Stimulated activated CD8-positive, alpha-beta memory T cell treated with anti-CD3 and anti-CD28 coated beads, Interleukin-2, amount 100 ng/mL, for 48 hours (primary cell): Measurements from ENCODE around the gene NCBP3.
"Not testable (repeated sequence)": the region's sequence is repeated elsewhere in the genome, so short reads cannot be mapped to it uniquely, and the experiment has no call there.

ENCODE experiments used
- DNase-seq, 2 donors: peaks; one replicate each; pipeline ENCODE4 v3.0.0-alpha.2; 2020; ENCODE audit warnings: low read depth in 2 of 2

The NCBP3 gene

DNA sequence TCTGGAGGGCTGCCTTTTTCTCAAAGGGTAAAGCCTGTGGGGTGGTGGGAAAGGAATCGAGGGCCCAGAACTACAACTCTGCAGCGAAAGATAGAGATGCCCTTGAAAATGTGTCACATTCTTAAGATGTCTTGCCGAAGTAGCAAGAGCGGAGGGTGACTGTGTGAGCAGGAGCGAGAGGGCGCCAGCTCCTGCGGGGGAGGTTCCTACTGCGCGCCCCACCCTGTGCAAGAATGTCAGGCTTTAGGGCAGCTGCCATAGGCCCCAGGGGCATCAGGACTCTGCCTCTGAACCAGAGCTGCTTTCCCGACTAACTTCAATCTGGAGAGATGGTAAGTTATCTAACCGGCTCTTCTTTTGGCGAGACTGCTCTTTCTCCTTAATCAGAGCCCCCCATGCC lies 33.3 kb downstream of the NCBP3 start:
- no peak for DNase-seq

DNA sequence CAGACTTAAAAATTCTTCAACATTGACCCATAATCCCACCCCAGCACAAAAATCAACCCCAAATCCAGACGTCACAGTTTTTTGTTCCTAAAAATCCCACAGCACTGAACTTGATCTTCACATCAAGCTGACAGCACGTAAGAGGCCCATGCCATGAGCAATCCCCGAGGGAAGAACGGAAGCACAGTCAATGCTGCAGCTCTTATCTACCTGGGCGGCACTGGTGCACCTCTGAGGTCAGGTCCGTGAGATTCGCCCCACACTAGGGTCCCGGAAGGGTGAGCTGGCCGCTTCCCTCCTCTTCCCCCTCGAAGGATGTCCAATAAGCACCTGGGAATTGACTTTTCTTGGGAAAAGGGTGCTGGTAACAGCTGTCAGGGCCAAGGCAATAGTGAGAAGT lies 33.8 kb downstream of the NCBP3 start:
- no peak for DNase-seq

DNA sequence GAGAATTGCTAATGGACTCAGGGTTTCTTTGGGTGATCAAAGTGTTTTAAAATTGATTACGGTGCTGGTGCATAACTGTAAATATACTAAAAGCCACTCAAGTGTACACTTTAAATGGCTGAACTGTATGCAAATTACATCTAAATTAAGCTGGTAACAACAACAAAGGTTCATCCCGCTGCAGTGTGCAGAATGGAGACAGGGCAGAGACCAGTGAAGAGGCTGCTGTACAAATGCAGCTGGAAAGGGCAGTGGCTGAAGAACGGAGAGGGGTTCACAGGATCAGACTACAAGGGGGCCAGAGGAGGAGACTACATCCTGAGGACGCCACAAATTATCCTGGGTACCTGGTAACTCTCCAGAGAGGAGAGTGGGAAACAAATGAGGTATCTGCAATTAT lies 36.0 kb downstream of the NCBP3 start:
- no peak for DNase-seq

DNA sequence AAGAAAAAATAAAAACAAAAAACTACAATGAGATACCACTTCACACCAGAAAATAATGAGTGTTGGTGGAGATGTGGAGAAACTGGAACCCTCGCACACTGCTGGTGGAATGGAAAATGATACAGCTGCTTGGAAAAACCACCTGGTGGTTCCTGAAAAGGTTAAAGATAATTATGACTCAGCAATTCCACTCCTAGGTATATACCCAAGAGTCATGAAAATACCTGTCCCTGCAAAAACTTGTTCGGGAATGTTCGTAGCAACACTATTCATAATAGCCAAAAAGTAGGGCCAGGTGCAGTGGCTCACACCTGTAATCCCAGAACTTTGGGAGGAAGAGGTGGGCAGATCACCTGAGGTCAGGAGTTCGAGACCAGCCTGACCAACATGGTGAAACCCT lies 36.9 kb downstream of the NCBP3 start:
- no peak for DNase-seq

DNA sequence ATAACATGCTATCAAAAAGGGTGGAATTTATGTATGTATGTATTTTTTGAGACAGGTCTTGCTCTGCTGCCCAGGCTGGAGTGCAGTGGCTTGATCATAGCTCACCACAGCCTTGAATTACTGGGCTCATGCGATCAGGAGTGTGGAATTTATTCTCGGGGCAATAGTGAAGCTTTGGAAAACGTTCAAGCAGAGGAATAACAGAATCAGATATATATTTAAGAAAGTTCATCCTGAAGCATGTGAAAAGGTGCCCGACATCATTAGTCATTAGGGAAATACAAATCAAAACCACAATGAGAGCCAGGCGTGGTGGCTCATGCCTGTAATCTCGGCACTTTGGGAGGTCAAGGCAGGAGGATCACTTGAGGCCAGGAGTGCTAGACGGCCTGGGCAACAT lies 37.3 kb downstream of the NCBP3 start:
- no peak for DNase-seq

DNA sequence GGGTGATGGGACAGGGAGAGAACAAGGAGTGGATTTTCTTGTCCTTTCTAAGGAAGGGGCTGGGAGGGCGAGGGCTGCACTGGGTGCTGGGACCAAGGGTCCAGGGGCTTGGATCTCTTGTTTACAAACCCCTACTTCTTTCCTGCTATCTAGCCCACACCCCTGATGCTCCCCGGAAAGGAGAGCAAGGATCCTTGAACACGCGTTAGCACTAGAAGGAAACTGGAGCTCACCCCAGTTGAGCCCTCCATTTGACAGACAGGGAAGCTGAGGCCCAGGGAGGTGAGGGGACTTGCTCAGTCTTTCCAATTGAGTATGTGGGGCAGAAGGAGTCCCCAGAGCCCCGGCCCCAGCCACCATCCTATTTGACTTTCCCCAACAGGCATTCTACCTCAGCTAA lies 40.5 kb downstream of the NCBP3 start:
- DNase-seq, result no peak

DNA sequence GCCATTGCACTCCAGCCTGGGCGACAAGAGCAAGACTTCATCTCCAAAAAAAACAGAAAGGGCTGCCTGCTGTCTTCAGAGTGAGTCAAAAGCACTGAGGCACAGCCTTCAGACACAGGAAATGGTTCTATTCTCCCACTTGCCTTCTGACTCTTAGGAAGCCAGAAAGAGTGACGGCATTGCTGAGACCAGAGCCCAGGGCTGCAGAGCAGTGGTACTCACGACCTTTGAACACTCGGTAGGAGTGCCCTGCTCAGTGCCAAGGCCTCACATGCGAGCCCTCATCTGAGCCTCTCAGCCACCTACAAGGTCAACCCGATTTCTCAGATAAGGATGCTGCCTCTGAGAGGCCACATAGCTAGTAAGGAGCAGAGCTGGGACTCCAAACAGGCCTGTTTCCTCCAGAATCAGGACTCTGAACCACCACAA lies 41.5 kb downstream of the NCBP3 start:
- DNase-seq, result no peak

DNA sequence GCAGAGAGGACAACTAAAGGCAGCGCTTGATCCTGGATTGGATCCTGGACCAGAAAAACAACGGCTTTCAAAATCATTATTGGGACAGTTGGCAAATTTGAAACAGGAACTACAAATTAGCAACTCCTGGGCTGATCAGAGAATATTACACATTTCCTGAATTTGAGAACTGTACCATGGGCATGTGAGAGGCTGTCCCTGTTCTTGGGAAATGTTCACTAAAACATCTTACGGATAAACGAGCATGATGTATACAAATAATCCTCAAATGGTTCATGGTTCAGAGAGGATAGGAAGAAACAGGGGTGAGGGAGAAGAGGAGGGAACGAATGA lies 42.8 kb downstream of the NCBP3 start:
- no peak for DNase-seq

DNA sequence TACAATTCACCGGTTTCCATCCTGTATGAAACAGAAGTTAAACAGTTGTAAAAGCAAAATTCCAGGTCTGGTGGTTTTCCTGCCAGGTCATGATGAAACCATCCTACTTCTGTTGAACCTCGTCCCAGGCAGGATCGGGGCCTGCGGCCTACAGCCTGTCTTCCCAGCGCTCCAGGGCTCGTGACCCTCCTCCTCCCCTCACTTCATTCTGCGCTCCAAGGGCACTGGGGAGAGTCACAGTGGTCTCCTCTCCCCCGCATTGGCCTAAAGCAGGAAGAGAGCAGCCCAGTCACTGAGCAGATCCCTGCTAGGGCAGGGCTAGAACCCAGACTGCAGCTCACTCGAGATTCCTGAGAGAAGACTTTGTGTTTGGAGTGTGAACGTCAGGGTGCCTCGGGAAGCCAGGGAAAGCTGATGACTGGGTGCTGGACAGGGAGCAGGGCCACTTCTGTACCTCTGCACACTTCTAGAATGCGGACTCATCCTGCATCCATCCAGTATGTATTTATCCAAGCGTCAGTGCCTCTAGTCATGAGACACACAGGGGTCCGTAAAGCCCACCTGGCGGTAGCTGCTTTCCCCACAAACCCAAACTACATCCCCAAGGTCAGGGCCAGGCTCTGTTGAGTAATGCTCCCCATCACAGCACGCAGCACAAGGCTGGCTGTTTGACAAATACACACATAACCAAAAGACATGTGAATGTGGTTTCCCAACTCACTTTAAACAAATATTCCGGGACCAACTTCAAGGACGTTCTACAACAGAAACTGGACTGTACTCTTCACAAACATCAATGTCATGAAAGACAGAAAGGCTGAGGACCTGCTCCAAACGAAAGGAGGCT lies 43.4 kb downstream of the NCBP3 start:
- no peak for DNase-seq

DNA sequence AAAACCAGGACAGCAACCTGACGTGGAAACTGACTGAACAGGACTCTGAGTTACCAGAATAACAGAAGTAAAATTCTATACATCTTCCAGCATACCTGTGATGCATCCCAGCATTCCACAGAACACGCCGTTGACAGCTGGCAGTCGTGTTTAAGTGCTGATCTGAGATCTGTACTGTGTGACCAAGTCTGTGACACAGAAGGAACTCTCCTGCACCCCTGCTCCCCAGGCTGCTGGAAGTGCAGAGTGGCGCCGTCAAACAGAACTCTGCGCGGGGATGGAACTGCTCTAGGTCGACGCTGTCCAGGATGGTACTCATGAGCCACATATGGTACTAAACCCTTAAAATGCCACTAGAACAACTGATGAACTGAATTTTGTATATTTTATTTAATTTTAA lies 44.3 kb downstream of the NCBP3 start:
- no peak for DNase-seq

DNA sequence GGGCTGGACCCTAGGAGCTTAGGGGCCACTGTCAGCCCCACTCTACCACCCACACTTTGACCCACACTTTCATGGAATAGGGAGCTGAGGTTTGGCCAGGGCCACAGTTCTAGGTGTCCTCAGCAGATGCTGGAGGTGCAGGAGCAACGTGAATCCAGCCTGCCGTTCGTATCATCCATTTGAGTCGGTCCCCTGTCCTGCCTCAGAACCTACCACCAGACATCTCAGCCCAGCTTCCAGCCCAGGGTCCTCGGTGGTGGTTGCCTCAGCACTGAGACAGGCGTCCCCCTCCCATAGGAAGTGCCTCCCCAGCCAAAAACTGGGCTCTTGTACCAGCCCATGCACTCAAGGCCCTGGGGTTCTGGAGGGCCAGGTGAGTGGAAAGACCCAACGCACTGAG lies 44.7 kb downstream of the NCBP3 start:
- DNase-seq, result no peak

DNA sequence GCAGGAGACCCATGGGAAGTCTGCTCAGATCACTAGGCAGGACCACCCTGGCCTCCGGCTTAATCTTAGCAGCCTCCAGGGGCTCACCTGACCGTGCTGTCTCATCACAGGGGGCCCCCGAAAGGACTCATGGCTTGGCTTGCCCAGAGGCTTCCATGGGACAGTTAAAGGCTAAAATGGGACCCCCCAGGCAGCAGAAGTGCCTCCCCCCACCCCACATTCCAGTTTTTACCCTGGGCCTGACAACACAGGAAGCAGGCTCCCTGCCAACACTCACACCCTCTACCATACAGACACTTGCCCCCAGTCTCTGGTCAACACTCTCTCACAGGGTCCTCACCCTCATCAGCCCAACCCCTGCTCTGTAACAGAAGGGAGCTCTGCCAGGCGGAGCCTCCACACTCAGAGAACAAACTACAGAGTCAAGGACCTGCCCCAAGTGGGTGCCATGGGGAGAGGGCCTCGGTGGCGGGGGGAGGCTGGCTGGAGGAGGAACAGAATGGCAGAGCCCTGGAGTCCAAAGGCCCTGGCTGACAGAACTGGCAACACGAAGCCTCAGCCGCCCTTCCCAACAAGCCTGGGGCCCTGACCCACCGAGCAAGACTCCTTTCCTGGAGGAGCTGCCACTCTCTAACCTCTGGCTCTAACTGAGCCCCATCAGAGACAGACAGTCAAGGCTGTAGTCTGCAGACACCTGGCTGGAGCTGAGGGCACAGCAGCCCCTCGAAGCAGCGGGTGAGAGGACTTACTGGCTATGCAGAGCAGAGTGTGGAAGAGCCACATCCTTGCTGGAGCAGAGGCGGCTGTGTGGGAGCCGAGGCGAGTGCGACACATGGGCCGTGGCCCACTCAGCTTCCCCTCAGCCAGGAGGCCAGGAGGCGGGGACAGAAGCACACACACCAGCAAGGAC lies 45.4 kb downstream of the NCBP3 start, which contains the start of gene ITGAE:
Gene ITGAE, minus strand, starts transcription at position 827 of the 910 bp plus-strand sequence. Its CDS starts 44 bp downstream, at position 783.
- peak in 1 of 2 donors; percentile 24 for DNase-seq

DNA sequence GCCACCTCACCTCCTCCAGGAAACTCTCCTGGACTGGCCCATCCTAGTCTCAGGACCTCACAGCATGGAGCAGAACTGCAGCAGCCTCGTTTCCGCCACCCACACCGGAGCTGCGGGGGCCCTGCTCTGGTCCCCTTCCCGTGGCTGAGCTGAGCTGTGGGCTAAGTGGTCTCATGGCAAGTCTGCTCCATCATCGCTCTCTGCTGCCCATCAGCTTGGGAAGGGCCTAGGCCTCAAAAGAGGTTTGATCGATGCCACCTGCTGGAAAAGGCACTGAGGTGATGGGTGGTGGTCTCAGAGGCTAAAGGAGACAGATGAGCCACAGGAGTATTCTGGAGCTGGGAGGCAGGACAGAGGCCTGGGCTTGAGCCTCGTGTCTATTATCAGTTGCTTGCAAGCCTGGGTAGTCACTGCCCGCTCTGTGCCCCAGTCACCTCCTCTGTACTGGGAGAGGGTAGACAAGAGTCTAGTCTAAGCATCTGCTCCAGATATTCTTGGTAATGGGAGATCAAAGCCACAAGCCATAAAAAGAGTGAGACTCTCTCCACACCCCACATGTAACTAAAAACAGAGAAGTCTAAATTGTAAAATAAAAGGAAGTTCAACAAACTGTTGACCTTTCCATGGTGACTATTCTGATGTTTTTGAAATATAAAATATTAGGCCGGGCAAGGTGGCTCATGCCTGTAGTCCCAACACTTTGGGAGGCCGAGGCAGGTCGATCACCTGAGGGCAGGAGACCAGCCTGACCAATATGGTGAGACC lies 46.7 kb downstream of the NCBP3 start:
- no peak for DNase-seq

DNA sequence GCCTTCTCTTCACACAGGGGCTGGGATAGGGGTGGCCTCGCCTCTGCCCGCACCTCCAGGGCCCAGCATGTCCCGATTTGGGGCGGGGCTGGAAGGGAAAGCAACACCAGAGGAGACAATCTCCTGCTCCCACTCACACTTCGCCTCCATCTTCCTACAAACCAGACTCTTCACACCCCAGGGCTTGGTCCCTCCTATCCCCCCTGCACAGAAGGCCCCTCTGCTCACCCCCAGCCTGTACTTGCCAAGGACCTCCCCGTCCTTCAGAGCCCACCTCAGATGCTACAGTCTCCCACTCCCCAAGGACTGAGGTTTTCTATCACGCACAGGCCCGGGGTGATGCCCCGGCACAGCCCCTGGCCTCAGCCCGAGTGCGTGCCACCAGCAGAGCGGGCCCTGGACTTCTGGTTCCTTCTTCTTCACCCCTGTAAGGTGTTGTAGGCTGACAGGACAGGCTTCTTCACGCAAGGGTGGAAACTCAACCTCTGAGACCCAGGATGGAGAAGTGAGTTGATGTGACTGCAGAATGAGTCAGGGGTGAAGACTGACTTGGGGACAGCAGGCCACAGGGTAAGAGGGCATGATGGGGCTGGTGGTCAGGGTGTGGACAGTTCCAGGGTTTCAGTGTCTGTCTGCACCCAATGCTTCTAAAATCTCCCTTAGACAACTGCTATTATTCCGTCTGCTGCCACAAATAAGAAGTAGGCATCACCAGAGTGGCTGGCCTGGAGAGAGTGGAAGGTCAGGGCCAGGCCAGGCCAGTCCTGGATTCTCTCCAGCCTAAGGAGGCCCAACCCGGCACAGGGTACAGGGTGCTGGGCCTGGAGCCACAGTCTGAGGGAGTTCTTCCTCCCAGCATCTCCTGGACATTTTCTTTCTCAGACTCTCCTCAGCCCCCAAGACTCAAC lies 47.5 kb downstream of the NCBP3 start:
- no peak for DNase-seq

DNA sequence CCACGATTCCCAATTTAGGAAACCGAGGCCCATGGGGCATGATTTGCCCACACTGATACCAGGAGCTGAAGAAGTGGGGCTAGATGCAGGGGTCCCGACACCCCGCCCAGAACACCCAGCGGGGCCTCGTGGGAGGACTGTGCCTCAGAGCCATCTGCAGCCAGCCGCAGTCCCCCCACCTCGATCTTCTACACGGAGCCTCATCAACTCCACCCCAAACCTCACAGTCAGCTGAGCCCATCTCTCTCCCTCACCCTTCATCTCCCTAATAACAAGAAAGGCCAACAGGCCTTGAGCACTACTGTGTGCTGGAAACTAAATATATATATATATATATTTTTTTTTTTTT lies 49.2 kb downstream of the NCBP3 start:
- DNase-seq, result peak in 1 of 2 donors; percentile 21

DNA sequence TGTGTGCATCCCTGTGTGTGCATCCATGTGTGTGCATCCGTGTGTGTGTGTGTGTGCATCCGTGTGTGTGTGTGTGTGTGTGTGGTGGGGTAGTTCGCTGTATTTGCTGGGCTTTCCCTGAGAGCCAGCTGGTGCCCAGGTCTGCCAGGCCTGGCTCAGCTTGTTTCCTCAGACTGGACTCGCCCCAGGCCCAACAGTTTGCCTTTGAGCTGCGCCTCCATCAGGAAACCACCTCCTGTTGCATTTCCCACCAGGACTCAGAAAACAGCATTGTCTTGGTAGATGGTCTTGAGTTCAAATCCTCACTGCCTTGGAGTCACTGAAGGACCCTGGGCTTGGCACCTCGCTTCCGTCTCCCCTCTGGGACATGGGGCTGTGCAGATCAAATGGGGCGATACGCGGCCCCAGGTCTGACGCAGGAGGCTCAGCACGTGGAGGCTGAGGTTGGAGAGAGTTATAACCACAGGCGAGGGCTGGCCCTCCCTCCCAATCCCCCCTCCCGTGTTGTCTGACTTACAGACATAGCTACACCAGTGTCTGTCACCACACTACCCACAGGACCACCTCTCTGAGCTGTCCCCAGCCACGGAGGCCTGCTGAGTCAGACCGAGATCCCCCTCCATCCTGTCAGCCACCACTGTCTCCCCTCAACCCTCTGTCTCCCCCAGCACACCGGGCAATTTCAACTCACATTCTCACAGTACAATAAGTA lies 49.8 kb downstream of the NCBP3 start:
- DNase-seq, result peak; percentile 86

DNA sequence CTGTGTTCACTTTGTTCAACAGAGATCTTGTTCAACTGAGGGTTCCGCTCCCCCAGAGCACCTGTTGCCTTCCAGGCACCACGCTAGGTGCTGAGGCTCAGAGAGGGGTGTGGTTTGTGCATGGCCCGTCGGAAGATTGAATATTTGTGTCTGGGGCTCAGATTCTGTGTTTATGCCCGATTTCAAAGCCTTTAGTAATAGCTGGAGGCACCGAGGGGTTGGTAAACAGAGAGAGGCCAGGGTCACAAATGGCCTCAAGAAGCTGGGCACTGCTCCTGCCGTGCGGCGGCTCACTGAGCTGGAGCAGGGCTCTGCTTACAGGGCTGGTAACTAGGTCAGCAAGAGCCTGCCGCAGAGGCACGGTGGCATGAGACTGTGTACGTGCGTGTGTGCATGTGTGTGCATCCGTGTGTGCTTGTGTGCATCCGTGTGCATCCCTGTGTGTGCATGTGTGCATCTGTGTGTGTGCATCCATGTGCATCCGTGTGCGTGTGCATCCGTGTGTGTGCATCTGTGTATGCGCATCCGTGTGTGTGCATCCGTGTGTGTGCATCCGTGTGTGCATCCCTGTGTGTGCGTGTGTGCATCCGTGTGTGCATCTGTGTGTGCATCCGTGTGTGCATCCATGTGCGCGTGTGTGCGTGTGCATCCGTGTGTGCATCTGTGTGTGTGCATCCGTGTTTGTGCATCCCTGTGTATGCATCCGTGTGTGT lies 50.5 kb downstream of the NCBP3 start:
- DNase-seq, result no peak

DNA sequence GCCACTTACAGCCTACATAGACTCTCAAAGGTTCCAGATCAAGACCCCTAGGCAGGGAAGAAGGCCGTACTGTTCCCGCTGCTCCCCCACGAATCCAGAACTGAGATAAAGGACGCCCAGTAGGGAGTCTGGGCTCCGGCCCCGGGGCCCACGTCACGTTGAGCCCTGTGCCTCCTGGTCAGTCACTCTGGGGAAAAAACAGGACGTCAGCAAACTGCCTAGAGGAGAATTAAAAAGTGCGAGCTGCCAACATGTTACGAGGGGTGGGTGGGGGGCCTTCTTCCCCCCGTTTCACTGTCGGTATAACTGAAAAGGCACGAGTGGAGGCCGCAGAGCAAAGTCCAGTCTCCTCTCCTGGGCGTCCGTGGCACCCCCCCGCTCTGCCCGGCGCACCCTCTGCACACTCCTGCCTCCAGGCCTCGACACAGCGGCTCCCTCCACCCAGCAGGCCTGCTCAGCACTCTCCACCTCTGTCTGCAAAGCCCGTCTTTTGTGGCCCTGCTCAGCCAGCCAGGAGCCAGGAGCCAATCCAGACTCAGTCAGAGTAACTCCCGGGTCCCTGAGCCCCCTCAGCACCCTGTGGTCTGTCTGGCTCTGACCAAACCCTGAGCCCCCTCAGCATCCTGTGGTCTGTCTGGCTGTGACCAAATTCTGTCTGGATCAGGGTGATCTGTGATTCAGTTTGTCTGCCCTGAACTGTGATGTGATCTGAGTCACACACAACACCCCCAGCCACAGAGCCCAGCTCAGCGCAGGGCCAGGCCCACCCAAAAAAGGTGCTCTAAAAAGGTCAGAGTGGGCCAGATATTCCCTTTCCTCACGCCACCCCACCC lies 51.3 kb downstream of the NCBP3 start:
- peak; percentile 51 to 64 for DNase-seq

DNA sequence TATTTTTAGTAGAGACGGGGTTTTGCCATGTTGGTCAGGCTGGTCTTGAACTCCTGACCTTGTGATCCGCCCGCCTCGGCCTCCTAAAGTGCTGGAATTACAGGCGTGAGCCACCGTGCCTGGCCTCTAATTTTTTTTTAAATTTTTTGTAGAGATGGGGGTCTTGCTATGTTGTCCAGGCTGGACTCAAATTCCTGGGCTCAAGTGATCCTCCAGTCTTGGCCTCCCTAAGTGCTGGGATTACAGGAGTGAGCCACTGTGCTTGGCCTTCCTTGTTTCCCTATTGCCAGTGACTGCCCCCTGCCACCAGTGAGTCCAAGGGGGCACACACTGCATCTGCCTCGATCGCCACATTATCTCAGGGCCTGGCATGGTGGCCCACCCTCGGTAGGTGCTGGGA lies 51.9 kb downstream of the NCBP3 start:
- DNase-seq, result not testable (repeated sequence)
